HFF-Myc (cell line): ENCODE results near the gene UCN.
"Not testable (repeated sequence)": the region's sequence is repeated elsewhere in the genome, so short reads cannot be mapped to it uniquely, and the experiment has no call there.

Source experiments
- DNase-seq: peaks from one replicate; pipeline ENCODE4 v3.0.0-alpha.2; 2011; ENCODE audit warnings: low read depth; ENCODE audit errors: extremely low read depth
- H3K4me3 ChIP-seq: replicated peaks from 2 replicates; pipeline ENCODE4 v1.5.1; 2011; ENCODE audit warnings: low read depth, mild to moderate bottlenecking, control low read depth, low read length
- CTCF ChIP-seq: IDR thresholded peaks from 2 replicates; pipeline ENCODE4 v1.5.1; 2012; ENCODE audit warnings: mild to moderate bottlenecking, low read depth, low read length, control low read depth; ENCODE audit errors: missing control alignments

The UCN gene

GRCh38 chr2:27323596-27324285 lies 15.5 kb upstream of the UCN start:
- DNase-seq, result no peak
- peak overlapping the region; percentile 69 for H3K4me3 ChIP-seq
- no peak for TF ChIP-seq CTCF

- no peak for TF ChIP-seq CTCF
- H3K4me3 ChIP-seq, result peak within 1 kb of the TSS; percentile 69
- peak; percentile 74 for DNase-seq
These were observed 14.7 kb upstream of the UCN start, which contains the start of gene MPV17 for GRCh38 chr2:27322766-27323595. MPV17 (minus strand) TSS chr2:27323097; CDS start chr2:27322517, 580 bp downstream.

GRCh38 chr2:27322301-27322765 lies 14.1 kb upstream of the UCN start:
- TF ChIP-seq CTCF, result no peak
- no peak for DNase-seq
- H3K4me3 ChIP-seq, result peak overlapping the region; percentile 69

- H3K4me3 ChIP-seq, result peak overlapping the region; percentile 69
- peak; percentile 98 for DNase-seq
- peak; percentile 66 for TF ChIP-seq CTCF
These were observed 12.8 kb upstream of the UCN start for GRCh38 chr2:27320958-27321543.

GRCh38 chr2:27319839-27320238 lies 11.6 kb upstream of the UCN start:
- H3K4me3 ChIP-seq, DNase-seq: not testable (repeated sequence)

GRCh38 chr2:27316655-27317412 lies 8.6 kb upstream of the UCN start:
- no peak overlapping the region for H3K4me3 ChIP-seq
- TF ChIP-seq CTCF, result no peak
- DNase-seq, result no peak
